ENCODE data around the gene PPP1CA.

PPP1CA gene

GRCh38 chr11:67401495-67402191 is at the start of gene PPP1CA:
PPP1CA (minus strand) TSS chr11:67401858; CDS start chr11:67401782, 76 bp downstream.
- peak; percentile 85 to 94 for DNase-seq

- no peak for DNase-seq
Observed at GRCh38 chr11:67450796-67451657, 49.4 kb upstream of the PPP1CA start.

DNA sequence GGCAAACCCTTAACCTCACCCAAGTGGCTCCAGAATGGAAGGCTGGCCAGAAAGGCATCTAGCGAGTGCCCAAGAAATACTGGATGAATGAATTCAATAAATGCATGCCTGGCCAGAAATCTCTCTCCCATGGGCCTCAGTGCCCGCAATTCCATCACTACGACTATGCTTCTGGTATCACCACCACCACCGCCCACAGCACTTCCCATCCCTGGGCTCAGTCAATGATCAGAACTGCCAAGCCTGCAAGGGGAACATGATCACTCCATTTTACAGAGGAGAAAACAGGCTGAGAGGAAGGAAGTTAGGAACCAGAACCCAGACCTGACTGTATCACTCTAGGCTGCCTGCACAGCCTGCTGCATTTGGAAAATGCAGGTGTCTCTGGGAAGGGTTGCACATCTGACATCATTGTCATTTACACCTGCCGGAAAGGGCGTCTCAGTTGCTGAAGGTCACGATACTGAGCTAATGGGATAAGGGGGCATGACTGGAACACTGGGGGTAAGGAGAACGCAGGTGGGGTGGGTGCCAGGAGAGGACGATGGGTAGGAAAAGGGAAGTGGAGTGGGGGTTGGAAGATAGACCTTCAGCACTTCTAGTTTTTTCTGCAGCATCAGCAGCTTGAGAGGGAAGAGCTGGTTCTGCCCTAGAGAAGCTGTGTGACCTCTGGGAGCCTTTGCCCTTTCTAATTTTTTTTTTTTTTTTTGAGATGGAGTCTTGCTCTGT is 47.6 kb upstream of the PPP1CA start:
- DNase-seq = no peak

DNA sequence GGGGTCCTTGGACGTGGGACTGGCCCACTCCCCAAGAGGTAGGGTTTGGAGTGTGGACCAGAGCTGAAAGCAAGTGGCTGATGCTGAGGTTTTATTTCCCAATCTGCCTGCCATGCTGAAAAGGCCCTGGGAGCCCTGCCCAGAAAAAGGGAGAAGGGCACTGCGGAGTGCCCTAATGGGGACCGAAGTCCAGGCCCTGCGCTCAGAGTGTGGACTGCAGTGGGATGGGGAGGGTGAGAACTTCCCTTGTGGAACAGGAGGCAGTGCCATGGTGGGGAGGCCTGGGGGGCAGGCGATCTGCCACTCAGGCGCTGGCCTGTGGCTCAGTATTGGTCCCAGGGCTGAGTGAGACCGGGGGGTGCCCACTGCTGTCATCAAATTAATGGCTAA is 46.6 kb upstream of the PPP1CA start:
- DNase-seq = no peak

DNA sequence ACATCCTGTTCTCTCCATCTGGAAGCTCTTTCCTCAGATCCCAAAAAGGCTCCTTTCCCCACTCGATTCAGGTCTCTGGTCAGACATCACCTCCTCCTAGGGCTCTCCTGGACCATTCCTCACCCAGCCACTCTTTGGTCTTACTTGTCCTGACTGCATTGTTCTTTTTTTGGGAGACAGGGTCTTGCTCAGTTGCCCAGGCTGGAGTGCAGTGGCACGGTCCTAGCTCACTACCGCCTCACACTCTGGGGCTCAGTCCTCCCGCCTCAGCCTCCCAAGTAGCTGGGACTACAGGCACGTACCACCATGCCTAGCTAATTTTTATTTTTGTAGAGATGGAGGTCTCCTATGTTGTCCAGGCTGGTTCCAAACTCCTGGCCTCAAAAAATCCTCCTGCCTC is 43.9 kb upstream of the PPP1CA start:
- no peak for DNase-seq

- DNase-seq = no peak
Observed at GRCh38 chr11:67442504-67443404, 41.1 kb upstream of the PPP1CA start.

DNA sequence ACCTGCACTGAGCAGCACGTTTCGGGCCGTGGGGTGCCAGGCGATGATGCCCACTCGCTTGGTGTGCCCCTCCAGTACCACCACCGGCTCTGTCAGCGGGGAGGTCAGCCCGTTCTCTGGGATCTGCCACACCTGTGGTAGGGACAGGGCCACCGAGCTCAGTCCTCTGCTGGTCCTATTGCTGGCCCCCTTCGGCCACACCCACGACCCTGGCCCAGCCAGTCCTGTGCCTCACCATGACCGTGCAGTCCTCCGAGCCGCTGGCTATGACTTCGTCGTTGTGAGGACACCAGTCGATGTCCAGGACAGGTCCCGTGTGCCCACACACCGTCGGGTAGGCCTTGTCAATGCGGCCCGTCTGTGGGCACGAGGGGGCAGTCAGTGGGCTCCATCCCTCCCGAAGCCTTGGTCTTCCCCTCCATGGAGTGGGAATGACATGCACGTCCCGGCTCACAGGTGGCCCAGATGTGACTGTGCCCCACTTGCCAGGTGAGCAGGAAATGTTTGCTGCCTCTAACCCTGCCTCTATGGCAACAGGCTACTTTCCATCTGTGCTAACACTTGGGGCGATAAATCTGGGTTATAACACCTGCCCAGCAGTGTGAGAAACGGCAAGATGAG is 40.2 kb upstream of the PPP1CA start:
- no peak for DNase-seq

DNA sequence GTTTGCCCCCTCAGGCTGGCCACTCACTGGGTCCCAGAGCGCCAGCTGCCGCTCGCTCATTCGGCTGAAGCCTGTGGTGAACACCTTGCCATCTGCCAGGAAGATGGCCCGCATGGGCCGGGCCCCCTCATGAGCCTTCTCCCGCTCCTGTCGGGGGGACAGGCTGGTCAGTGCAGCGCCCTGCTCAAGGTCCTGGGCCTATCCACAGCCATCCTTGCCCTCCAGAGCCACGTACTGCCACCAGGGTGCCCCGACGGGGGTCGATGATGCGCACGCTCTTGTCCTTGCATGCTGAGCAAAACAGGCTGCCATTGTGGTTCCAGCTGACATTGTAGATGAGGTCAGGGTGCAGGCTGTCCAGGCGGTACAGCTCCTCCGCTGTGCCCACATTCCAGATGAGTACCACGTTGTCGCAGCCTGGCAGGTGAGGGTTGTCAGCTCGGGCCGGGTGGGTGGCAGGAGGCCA is 39.5 kb upstream of the PPP1CA start:
- no peak for DNase-seq

- no peak for DNase-seq
Observed at GRCh38 chr11:67440229-67441097, 38.8 kb upstream of the PPP1CA start.

GRCh38 chr11:67439321-67440228 is 37.9 kb upstream of the PPP1CA start:
- DNase-seq = no peak

DNA sequence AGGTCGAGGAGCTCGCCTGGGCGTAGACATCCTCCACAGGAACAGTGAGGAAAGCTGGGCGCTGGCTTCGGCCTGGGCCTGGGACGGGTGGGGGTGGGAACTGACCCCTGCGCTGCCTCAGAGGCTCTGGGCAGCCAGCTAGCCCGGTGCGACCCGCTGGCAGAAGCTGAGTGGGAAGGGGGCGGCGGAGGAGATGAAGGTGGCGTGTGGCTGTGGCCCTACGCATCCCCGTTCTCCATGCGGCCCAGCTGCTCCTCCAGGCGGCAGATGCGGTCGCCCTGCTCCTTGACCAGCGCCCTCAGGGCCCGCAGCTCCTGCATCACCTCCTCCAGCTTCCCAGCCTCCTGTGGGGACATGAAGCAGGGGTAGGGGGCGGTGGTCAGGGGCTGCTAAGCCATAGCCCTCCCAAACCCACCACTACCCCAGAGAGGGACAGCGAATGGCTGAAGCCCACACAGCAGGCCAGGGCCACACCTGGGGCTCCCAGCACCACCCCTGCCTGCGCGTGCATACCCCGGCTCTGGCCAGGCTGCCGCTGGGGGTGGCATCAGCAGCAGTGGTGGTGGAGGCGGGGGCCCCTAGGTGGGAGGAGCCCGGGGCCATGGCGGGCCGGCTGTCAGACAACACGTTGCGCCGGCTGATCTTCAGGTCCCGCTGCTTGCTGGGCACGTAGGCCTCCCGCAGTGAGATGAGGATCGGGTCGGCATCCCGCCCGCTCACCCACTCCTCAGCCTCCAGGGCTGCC is 36.7 kb upstream of the PPP1CA start:
- DNase-seq = peak; percentile 67 to 74

DNA sequence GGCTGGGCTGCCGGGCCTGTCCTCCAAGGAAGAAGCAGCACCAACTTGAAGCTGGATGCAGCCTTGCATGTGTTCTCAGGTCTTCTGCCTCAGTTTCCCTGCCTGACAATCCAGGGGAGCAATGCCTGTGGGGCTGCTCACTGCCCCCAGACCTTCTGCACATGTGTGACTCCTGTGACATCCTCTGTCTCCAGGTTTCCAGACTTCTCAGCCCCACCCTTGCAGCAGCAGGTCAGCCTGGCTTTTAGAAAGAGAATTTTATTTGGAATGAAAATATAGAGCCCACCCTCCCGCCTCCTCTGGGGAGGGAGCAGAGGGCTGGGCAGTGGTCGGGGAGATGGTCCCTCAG is 36.1 kb upstream of the PPP1CA start:
- no peak for DNase-seq

DNA sequence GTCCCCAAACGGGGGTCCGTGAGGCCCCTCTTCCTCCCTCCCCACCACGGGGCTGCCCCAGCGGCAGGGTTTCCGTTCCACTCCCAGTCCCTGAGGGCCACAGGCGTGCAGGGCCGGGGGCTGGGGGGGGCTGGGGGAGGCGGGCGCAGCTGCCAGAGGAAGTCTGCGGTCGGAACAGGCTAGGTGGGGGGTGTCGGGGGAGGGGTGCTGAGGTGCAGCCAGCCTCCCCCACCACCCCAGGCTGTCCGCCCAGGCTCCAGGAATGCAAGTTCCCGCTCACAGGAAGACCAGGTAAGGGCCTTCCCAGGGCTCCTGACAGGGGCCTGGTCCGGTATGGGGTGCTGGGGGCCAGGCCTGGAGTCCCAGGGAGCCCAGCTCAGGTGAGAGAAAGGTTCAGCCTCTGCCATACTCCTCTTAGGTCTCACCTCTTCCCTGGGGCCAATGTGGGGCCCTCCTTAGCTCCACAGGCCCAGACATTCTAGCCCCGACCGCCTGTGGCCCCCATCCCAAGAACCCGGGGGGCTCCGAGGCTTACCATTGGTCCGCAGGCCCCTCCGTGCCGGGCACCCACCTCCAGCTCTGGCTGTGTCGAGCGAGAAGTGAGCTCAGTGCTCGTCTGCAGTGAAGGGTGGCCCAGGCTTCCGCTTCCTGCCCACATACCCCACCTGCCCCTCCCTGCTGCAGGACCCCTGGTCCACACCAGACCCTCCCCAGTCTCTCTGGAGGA is 35.6 kb upstream of the PPP1CA start, which contains the start of gene PTPRCAP:
Gene PTPRCAP (minus strand): TSS at position 601 of the 727 bp plus-strand sequence. CDS start 63 bp downstream, at position 538.
- DNase-seq = peak; percentile 74

- DNase-seq = peak; percentile 67 to 73
Observed at GRCh38 chr11:67436459-67437081, 34.9 kb upstream of the PPP1CA start.

- DNase-seq = no peak
Observed at GRCh38 chr11:67435727-67436458, 34.2 kb upstream of the PPP1CA start.

GRCh38 chr11:67435031-67435726 is 33.5 kb upstream of the PPP1CA start:
- no peak for DNase-seq
